IMR-90 (cell line): ENCODE measurements around the gene UBE3A. TPM values are rescaled to one million over a fixed set of nuclear protein-coding genes. Genes with fewer than 3 reads are reported as not detected.

Source experiments
- ATAC-seq: fragments of 200-7000 bp; cut with Tn5 transposase; 2 replicates; pipeline ENCODE4 v1.9.1; 2020; ENCODE audit warnings: low read depth, mild to moderate bottlenecking, moderate library complexity
- BruUV-seq: library from RNA; stranded (reverse); fragments of 400-500 nt; replicated peaks from 2 replicates; lab custom pipeline; 2021; lab: Mats Ljungman, UMichigan
- CTCF ChIA-PET: fragments of 300-600 bp; formaldehyde crosslinking; extraction: SDS; loops from one replicate; lab custom pipeline; 2021; ENCODE audit warnings: antibody characterized with exemption; lab: Yijun Ruan, JAX
- POLR2A ChIA-PET: fragments of 300-600 bp; sonication (Branson Sonifier 250); formaldehyde crosslinking; loops from one replicate; lab custom pipeline; 2022; ENCODE audit warnings: antibody characterized with exemption; ENCODE audit not compliant: unreplicated experiment; lab: Charles Lee
- DNase-seq: peaks from one replicate; pipeline ENCODE4 v3.0.0; 2013
- H2AFZ ChIP-seq: replicated peaks from 2 replicates; pipeline ENCODE3; 2013; ENCODE audit warnings: low read length, mild to moderate bottlenecking; ENCODE audit not compliant: poor library complexity
- H2AK5ac ChIP-seq: 2 replicates; pipeline ENCODE4 v1.6.1; 2013; ENCODE audit warnings: low read depth, low read length, inconsistent platforms
- H2AK9ac ChIP-seq: replicated peaks from 2 replicates; pipeline ENCODE3; 2013; ENCODE audit warnings: mild to moderate bottlenecking, low read depth, low read length, moderate library complexity; ENCODE audit not compliant: poor library complexity
- H2BK120ac ChIP-seq: 2 replicates; pipeline ENCODE4 v1.6.1; 2013; ENCODE audit warnings: low read depth, low read length, inconsistent platforms
- H2BK15ac ChIP-seq: 3 replicates; pipeline ENCODE4 v1.6.1; 2013; ENCODE audit warnings: low read depth, low read length, inconsistent platforms
- H2BK20ac ChIP-seq: 2 replicates; pipeline ENCODE4 v1.6.1; 2013; ENCODE audit warnings: low read depth, mild to moderate bottlenecking, inconsistent platforms, low read length, moderate library complexity
- H2BK5ac ChIP-seq: 2 replicates; pipeline ENCODE4 v1.6.1; 2013; ENCODE audit warnings: mild to moderate bottlenecking, low read depth, low read length, inconsistent platforms; ENCODE audit not compliant: poor library complexity, severe bottlenecking
- H3K14ac ChIP-seq: replicated peaks from 2 replicates; pipeline ENCODE4 v1.6.1; 2013; ENCODE audit warnings: low read depth, low read length, inconsistent platforms
- H3K18ac ChIP-seq: 2 replicates; pipeline ENCODE4 v1.6.1; 2013; ENCODE audit warnings: low read depth, low read length, control low read depth
- H3K23ac ChIP-seq: 2 replicates; pipeline ENCODE4 v1.6.1; 2013; ENCODE audit warnings: low read depth, low read length, inconsistent platforms
- H3K27ac ChIP-seq: 2 replicates; pipeline ENCODE4 v1.5.1; 2013; ENCODE audit warnings: mild to moderate bottlenecking, control low read depth, low read length; ENCODE audit not compliant: insufficient read depth
- H3K27me3 ChIP-seq: 2 replicates; pipeline ENCODE4 v1.6.1; 2013; ENCODE audit warnings: low read length; ENCODE audit not compliant: control insufficient read depth, insufficient read depth
- H3K36me3 ChIP-seq: 2 replicates; pipeline ENCODE4 v1.6.1; 2013; ENCODE audit warnings: low read length, mixed read lengths; ENCODE audit not compliant: control insufficient read depth, insufficient read depth
- H3K4ac ChIP-seq: 2 replicates; pipeline ENCODE4 v1.6.1; 2013; ENCODE audit warnings: low read depth, low read length, inconsistent platforms
- H3K4me1 ChIP-seq: 2 replicates; pipeline ENCODE4 v1.6.1; 2013; ENCODE audit warnings: low read length, mixed read lengths; ENCODE audit not compliant: control insufficient read depth, insufficient read depth
- H3K4me2 ChIP-seq: 2 replicates; pipeline ENCODE4 v1.6.1; 2013; ENCODE audit warnings: low read depth, mild to moderate bottlenecking, control low read depth, low read length, moderate library complexity
- H3K4me3 ChIP-seq: 2 replicates; pipeline ENCODE4 v1.5.1; 2013; ENCODE audit warnings: low read depth, mild to moderate bottlenecking, control low read depth, low read length, moderate library complexity; ENCODE audit not compliant: insufficient read depth
- H3K56ac ChIP-seq: 2 replicates; pipeline ENCODE4 v1.6.1; 2013; ENCODE audit warnings: low read length, inconsistent platforms; ENCODE audit not compliant: insufficient read depth; ENCODE audit errors: extremely low read depth
- H3K79me1 ChIP-seq, 2 experiments: 2 replicates each; pipeline ENCODE4 v1.6.1; 2013; ENCODE audit warnings: low read length in 2 of 2, inconsistent platforms in 1 of 2, low read depth in 1 of 2
- H3K9ac ChIP-seq: 2 replicates; pipeline ENCODE4 v1.6.1; 2013; ENCODE audit warnings: low read depth, low read length, control low read depth
- H3K9me1 ChIP-seq: 2 replicates; pipeline ENCODE4 v1.6.1; 2013; ENCODE audit warnings: low read length, inconsistent platforms; ENCODE audit not compliant: insufficient read depth
- H3K9me3 ChIP-seq: 2 replicates; pipeline ENCODE4 v1.6.1; 2013; ENCODE audit warnings: low read length; ENCODE audit not compliant: control insufficient read depth, insufficient read depth
- H4K20me1 ChIP-seq: 2 replicates; pipeline ENCODE4 v1.6.1; 2013; ENCODE audit warnings: low read length, inconsistent platforms; ENCODE audit not compliant: insufficient read depth
- H4K5ac ChIP-seq: 2 replicates; pipeline ENCODE4 v1.6.1; 2013; ENCODE audit warnings: mild to moderate bottlenecking, low read depth, low read length, control low read depth
- H4K8ac ChIP-seq, 2 experiments: 2 replicates each; pipeline ENCODE4 v1.6.1; 2013; ENCODE audit warnings: low read depth in 2 of 2, low read length in 2 of 2, control low read depth in 1 of 2, inconsistent platforms in 1 of 2
- H4K91ac ChIP-seq: 2 replicates; pipeline ENCODE4 v1.6.1; 2013; ENCODE audit warnings: low read depth, low read length, inconsistent platforms; ENCODE audit not compliant: insufficient read depth
- CHD1 ChIP-seq: IDR thresholded peaks from 2 replicates; pipeline ENCODE4 v1.6.1; 2012; ENCODE audit warnings: low read depth, low read length, improper control_type of control experiment
- ELK1 ChIP-seq: fragments of 150-350 bp; IDR thresholded peaks from 2 replicates; pipeline ENCODE4 v1.6.1; 2016; ENCODE audit warnings: low read depth, mild to moderate bottlenecking, low read length, moderate library complexity, borderline replicate concordance
- MAFK ChIP-seq: IDR thresholded peaks from 2 replicates; pipeline ENCODE4 v1.6.1; 2012; ENCODE audit warnings: low read depth, low read length, improper control_type of control experiment
- MAZ ChIP-seq: IDR thresholded peaks from 2 replicates; pipeline ENCODE4 v1.6.1; 2012; ENCODE audit warnings: low read depth, mild to moderate bottlenecking, low read length, improper control_type of control experiment, moderate library complexity, borderline replicate concordance
- MXI1 ChIP-seq: IDR thresholded peaks from 2 replicates; pipeline ENCODE4 v1.6.1; 2012; ENCODE audit warnings: low read depth, mild to moderate bottlenecking, low read length, moderate library complexity, borderline replicate concordance
- RAD21 ChIP-seq: IDR thresholded peaks from 2 replicates; pipeline ENCODE4 v1.6.1; 2012; ENCODE audit warnings: low read length, improper control_type of control experiment
- RCOR1 ChIP-seq: IDR thresholded peaks from 2 replicates; pipeline ENCODE4 v1.6.1; 2012; ENCODE audit warnings: mild to moderate bottlenecking, low read length, improper control_type of control experiment; ENCODE audit not compliant: insufficient replicate concordance
- RFX5 ChIP-seq: IDR thresholded peaks from 2 replicates; pipeline ENCODE4 v1.8.0; 2012; ENCODE audit warnings: low read depth, mild to moderate bottlenecking, low read length, moderate library complexity
- WGBS, 2 experiments: methylation state at CpG; one replicate each; pipeline versions ENCODE4 v1.1.5 to v1.1.7; 2013; ENCODE audit warnings: missing lambda C conversion rate in 2 of 2; ENCODE audit not compliant: insufficient read length in 1 of 2; ENCODE audit errors: extremely low coverage in 2 of 2; 5-methylcytosine and 5-hydroxymethylcytosine counted together
- dilution Hi-C: fragments of 300-500 bp; cut with HindIII; formaldehyde crosslinking; loops from one replicate; pipeline ENCODE4 v1.14.3; 2018; ENCODE audit warnings: low sequenced_read_pairs; ENCODE audit not compliant: unreplicated experiment
- in situ Hi-C: fragments of 300-500 bp; cut with MboI; formaldehyde crosslinking; loops from 3 replicates; pipeline ENCODE4 v1.14.3; 2019; ENCODE audit warnings: low sequenced_read_pairs, inconsistent platforms, mixed read lengths
- intact Hi-C: fragments of 100-400 bp; cut with micrococcal nuclease; formaldehyde crosslinking; loops from 2 replicates; pipeline ENCODE4 v1.10.0; 2022
- polyA plus RNA-seq, 3 experiments: library from polyadenylated mRNA; depleted of rRNA; stranded (reverse); fragments of >200 nt; gene quantifications; 2 replicates each; pipeline ENCODE4 v1.2.3, GENCODE V29; 2012; ENCODE audit warnings: low replicate concordance in 1 of 3
- total RNA-seq: library from RNA; depleted of rRNA; stranded (reverse); fragments of >200 nt; gene quantifications from 2 replicates; pipeline ENCODE4 v1.2.3, GENCODE V29; 2012

The UBE3A gene
- total and polyA plus RNA-seq, 2 of the 4 experiments (the other 2 are of a cell fraction): 19.3 to 53.2 TPM

- Histone ChIP-seq H2BK5ac (no peak overlapping the region), H2BK15ac (no peak overlapping the region), H3K18ac (no peak overlapping the region), H2BK120ac (no peak overlapping the region), H3K14ac (no peak overlapping the region), H4K20me1 (no peaks in the 10 kb centered on the region), H3K27ac (no peak overlapping the region), H3K27me3 (no peaks in the 10 kb centered on the region), H4K91ac (no peak overlapping the region), H3K4me3 (no peak overlapping the region), H4K8ac (no peak overlapping the region), H3K9ac (no peak overlapping the region), H3K36me3 (no peaks in the 10 kb centered on the region), H3K56ac (no peak overlapping the region), H3K9me3 (peaks cover 2% of the 10 kb centered on the region; the same call in 1 of the 2 replicates), H2AFZ (no peak overlapping the region), H2AK5ac (no peak overlapping the region), H3K9me1 (no peaks in the 10 kb centered on the region), H3K4me1 (no peaks in the 10 kb centered on the region), H4K5ac (no peak overlapping the region), H2AK9ac (no peak overlapping the region), H3K79me1 (no peaks in the 10 kb centered on the region), H3K23ac (no peak overlapping the region), H3K4me2 (no peak overlapping the region), H2BK20ac (no peak overlapping the region), H3K4ac (no peak overlapping the region)
- POLR2A ChIA-PET: no interaction called here
- dilution Hi-C loops: no loop called here
- intact Hi-C loops: no loop called here
- DNase-seq: no peak
- BruUV-seq: no TSS peak
- in situ Hi-C loops: no loop called here
- TF ChIP-seq MAZ (no peak), MXI1 (no peak), CHD1 (no peak), RAD21 (no peak), MAFK (no peak), ELK1 (no peak), RCOR1 (no peak), RFX5 (no peak)
- CTCF ChIA-PET: no interaction called here
- no peak for ATAC-seq
- no CpG with 5 or more reads among the region's 3 CpGs for WGBS, 2 experiments
These were observed 7.3 kb upstream of the UBE3A start for GRCh38 chr15:25446076-25446475.
